Endothelial cell of umbilical vein (primary cell): Measurements from ENCODE around the gene ANKRD34C. TPM values are rescaled to one million over a fixed set of nuclear protein-coding genes. Genes with fewer than 3 reads are reported as not detected.

Experiments
- BruUV-seq: library from RNA; stranded (reverse); fragments of 400-500 nt; replicated peaks from 2 replicates; lab custom pipeline; 2021; lab: Mats Ljungman, UMichigan
- CTCF ChIA-PET: fragments of 300-600, 350-600 bp; sonication (Branson Sonifier 250); formaldehyde crosslinking; loops from one replicate; lab custom pipeline; 2021; ENCODE audit warnings: antibody characterized with exemption, inconsistent platforms; lab: Charles Lee
- POLR2A ChIA-PET: fragments of 300-600, 350-600 bp; sonication (Branson Sonifier 250); formaldehyde crosslinking; loops from one replicate; lab custom pipeline; 2021; ENCODE audit warnings: antibody characterized with exemption, inconsistent platforms; lab: Charles Lee
- DNase-seq: peaks from one replicate; pipeline ENCODE4 v3.0.0-alpha.2; 2011; ENCODE audit warnings: low read depth, low spot score
- FAIRE-seq: peaks from 2 replicates; lab custom pipeline; 2011; peaks lifted over from hg19 to GRCh38; lab: Jason Lieb, UNC
- H2AFZ ChIP-seq: 2 replicates; pipeline ENCODE4 v1.6.0; 2012; ENCODE audit warnings: low read depth, low read length, control low read depth, inconsistent platforms
- H3K27ac ChIP-seq: 2 replicates; pipeline ENCODE4 v1.5.1; 2011; ENCODE audit warnings: low read depth, mild to moderate bottlenecking, control low read depth, low read length, moderate library complexity; ENCODE audit not compliant: insufficient read depth
- H3K27me3 ChIP-seq, 2 experiments: 2 replicates each; pipeline versions ENCODE4 v1.6.0 to v1.6.1; 2011; ENCODE audit warnings: low read length in 2 of 2, mixed read lengths in 1 of 2; ENCODE audit not compliant: control insufficient read depth in 2 of 2, insufficient read depth in 2 of 2
- H3K36me3 ChIP-seq, 2 experiments: 2 replicates in 1 of 2; 3 replicates in 1 of 2; pipeline ENCODE4 v1.5.1; 2011; ENCODE audit warnings: low read length in 2 of 2, mild to moderate bottlenecking in 1 of 2, moderate library complexity in 1 of 2; ENCODE audit not compliant: control insufficient read depth in 2 of 2, insufficient read depth in 2 of 2; ENCODE audit errors: extremely low read depth in 1 of 2
- H3K4me1 ChIP-seq: 3 replicates; pipeline ENCODE4 v1.5.1; 2011; ENCODE audit warnings: mild to moderate bottlenecking, low read length; ENCODE audit not compliant: control insufficient read depth, insufficient read depth; ENCODE audit errors: extremely low read depth
- H3K4me2 ChIP-seq: 2 replicates; pipeline ENCODE4 v1.6.1; 2011; ENCODE audit warnings: low read length, control low read depth, mixed read lengths; ENCODE audit not compliant: insufficient read depth
- H3K4me3 ChIP-seq, 3 experiments: fragments of 200-600 bp in 1 of 3; sonication (generic), shearing (Covaris generic) in 1 of 3; replicated peaks in 1 of 3; 2 replicates each; pipeline ENCODE4 v1.5.1; 2011 to 2016; ENCODE audit warnings: control low read depth in 3 of 3, low read length in 3 of 3, mild to moderate bottlenecking in 2 of 3, inconsistent platforms in 1 of 3, low read depth in 1 of 3, moderate library complexity in 1 of 3; ENCODE audit not compliant: insufficient read depth in 1 of 3
- H3K79me2 ChIP-seq: 2 replicates; pipeline ENCODE4 v1.6.0; 2012; ENCODE audit warnings: low read length, inconsistent platforms; ENCODE audit not compliant: control insufficient read depth, insufficient read depth
- H3K9ac ChIP-seq: replicated peaks from 2 replicates; pipeline ENCODE3; 2011; ENCODE audit warnings: low read length, control low read depth; ENCODE audit not compliant: insufficient read depth; ENCODE audit errors: extremely low read depth
- H3K9me1 ChIP-seq: replicated peaks from 3 replicates; pipeline ENCODE4 v1.6.0; 2011; ENCODE audit warnings: mild to moderate bottlenecking, low read length; ENCODE audit not compliant: control insufficient read depth, insufficient read depth; ENCODE audit errors: extremely low read depth
- H3K9me3 ChIP-seq: replicated peaks from 2 replicates; pipeline ENCODE4 v1.5.1; 2012; ENCODE audit warnings: low read length, inconsistent platforms; ENCODE audit not compliant: control insufficient read depth, insufficient read depth
- H4K20me1 ChIP-seq: replicated peaks from 2 replicates; pipeline ENCODE3; 2011; ENCODE audit warnings: mild to moderate bottlenecking, low read length; ENCODE audit not compliant: control insufficient read depth, insufficient read depth; ENCODE audit errors: extremely low read depth
- EZH2 ChIP-seq: IDR thresholded peaks from 2 replicates; pipeline ENCODE4 v1.6.1; 2012; ENCODE audit warnings: borderline replicate concordance, low read depth, mild to moderate bottlenecking, moderate library complexity, low read length, inconsistent platforms; ENCODE audit not compliant: severe bottlenecking
- FOS ChIP-seq: IDR thresholded peaks from 2 replicates; pipeline ENCODE4 v1.6.1; 2011; ENCODE audit warnings: mild to moderate bottlenecking, low read length, moderate library complexity, borderline replicate concordance; ENCODE audit not compliant: insufficient read depth
- GATA2 ChIP-seq: IDR thresholded peaks from 2 replicates; pipeline ENCODE4 v1.7.0; 2011; ENCODE audit warnings: low read depth, mild to moderate bottlenecking, moderate library complexity, mixed read lengths, low read length; ENCODE audit not compliant: insufficient read length, insufficient read depth
- JUN ChIP-seq: IDR thresholded peaks from 2 replicates; pipeline ENCODE4 v1.6.1; 2011; ENCODE audit warnings: borderline replicate concordance, low read depth; ENCODE audit not compliant: insufficient read length, insufficient read depth
- MYC ChIP-seq: IDR thresholded peaks from one replicate; pipeline ENCODE4 v1.6.1; 2011; ENCODE audit warnings: mild to moderate bottlenecking, low read depth, low read length
- POLR2A ChIP-seq: IDR thresholded peaks from 2 replicates; pipeline ENCODE4 v1.6.1; 2012; ENCODE audit warnings: low read depth, mild to moderate bottlenecking, control low read depth, low read length
- POLR2AphosphoS5 ChIP-seq: IDR thresholded peaks from 2 replicates; pipeline ENCODE4 v1.6.1; 2012; ENCODE audit warnings: low read depth, mild to moderate bottlenecking, control low read depth, low read length, moderate library complexity; ENCODE audit not compliant: insufficient read depth
- dilution Hi-C: fragments of 300-500 bp; cut with MboI; formaldehyde crosslinking; loops from one replicate; pipeline ENCODE4 v1.15.0; 2019; ENCODE audit warnings: low sequenced_read_pairs; ENCODE audit not compliant: extremely low pct_ligation_motif_present
- intact Hi-C: fragments of 100-400 bp; cut with micrococcal nuclease; formaldehyde crosslinking; loops from one replicate; pipeline ENCODE4 v1.10.0; 2022
- polyA plus RNA-seq, 4 experiments: library from polyadenylated mRNA; depleted of rRNA in 3 of 4; stranded (reverse) in 3 of 4; unstranded in 1 of 4; fragments of >200 nt; gene quantifications; 2 replicates each; pipeline versions ENCODE4 v1.2.1 to v1.2.3, GENCODE V29; 2011 to 2012; ENCODE audit warnings: missing spikeins in 1 of 4
- total RNA-seq: library from RNA; stranded (reverse); gene quantifications from 2 replicates; pipeline ENCODE4 v1.2.3, GENCODE V29; 2021
- TF ChIP-seq, protein P1 (sequence below): IDR thresholded peaks from 2 replicates; pipeline ENCODE4 v1.6.1; 2011; ENCODE audit not compliant: insufficient read depth, insufficient read length
- TF ChIP-seq, protein P2 (sequence below), 2 donors: IDR thresholded peaks; 1 replicate in 1 of 2; 2 replicates in 1 of 2; pipeline ENCODE4 v1.5.1; 2011; ENCODE audit warnings: low read length in 2 of 2, mild to moderate bottlenecking in 2 of 2, moderate library complexity in 2 of 2, control low read depth in 1 of 2, inconsistent platforms in 1 of 2, low read depth in 1 of 2; ENCODE audit not compliant: insufficient read depth in 1 of 2; ENCODE audit errors: extremely low read depth in 1 of 2

ANKRD34C gene
- total and polyA plus RNA-seq, 2 donors (not counting 3 experiments of a cell fraction or from before 2014, with no cell fraction given): not detected

GRCh38 chr15:79322306-79322705, 39.8 kb downstream of the ANKRD34C start:
- peaks cover 18% of the 10 kb centered on the region for H3K4me1 ChIP-seq
- intact Hi-C loops (no loop called here), dilution Hi-C loops (no loop called here)
- no peak overlapping the region for H3K4me2 ChIP-seq
- H3K9me1 ChIP-seq: no peaks in the 10 kb centered on the region
- no peaks in the 10 kb centered on the region for H3K9me3 ChIP-seq
- BruUV-seq: TSS peak; percentile 38
- no peaks in the 10 kb centered on the region for H3K27me3 ChIP-seq
- peaks cover 23% of the 10 kb centered on the region for H3K79me2 ChIP-seq
- no peak overlapping the region for H3K9ac ChIP-seq
- ChIA-PET CTCF (interaction anchor here (0.9 to 2.8 kb wide), 2 partner anchors 17 to 528 kb away, joined by 3 to 20 read pairs; no protein-coding TSS in a partner anchor), POLR2A (interaction anchor here (1.1 kb wide), 1 partner anchor 11 kb away, joined by 3 read pairs; the partner anchor contains the start of gene TMED3)
- TF ChIP-seq EZH2 (no peak), MYC (no peak), POLR2A (no peak), FOS (no peak), POLR2AphosphoS5 (no peak), GATA2 (no peak), JUN (no peak)
- TF ChIP-seq, protein P1, sequence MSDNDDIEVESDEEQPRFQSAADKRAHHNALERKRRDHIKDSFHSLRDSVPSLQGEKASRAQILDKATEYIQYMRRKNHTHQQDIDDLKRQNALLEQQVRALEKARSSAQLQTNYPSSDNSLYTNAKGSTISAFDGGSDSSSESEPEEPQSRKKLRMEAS: no peak
- TF ChIP-seq, protein P2, sequence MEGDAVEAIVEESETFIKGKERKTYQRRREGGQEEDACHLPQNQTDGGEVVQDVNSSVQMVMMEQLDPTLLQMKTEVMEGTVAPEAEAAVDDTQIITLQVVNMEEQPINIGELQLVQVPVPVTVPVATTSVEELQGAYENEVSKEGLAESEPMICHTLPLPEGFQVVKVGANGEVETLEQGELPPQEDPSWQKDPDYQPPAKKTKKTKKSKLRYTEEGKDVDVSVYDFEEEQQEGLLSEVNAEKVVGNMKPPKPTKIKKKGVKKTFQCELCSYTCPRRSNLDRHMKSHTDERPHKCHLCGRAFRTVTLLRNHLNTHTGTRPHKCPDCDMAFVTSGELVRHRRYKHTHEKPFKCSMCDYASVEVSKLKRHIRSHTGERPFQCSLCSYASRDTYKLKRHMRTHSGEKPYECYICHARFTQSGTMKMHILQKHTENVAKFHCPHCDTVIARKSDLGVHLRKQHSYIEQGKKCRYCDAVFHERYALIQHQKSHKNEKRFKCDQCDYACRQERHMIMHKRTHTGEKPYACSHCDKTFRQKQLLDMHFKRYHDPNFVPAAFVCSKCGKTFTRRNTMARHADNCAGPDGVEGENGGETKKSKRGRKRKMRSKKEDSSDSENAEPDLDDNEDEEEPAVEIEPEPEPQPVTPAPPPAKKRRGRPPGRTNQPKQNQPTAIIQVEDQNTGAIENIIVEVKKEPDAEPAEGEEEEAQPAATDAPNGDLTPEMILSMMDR (IDR thresholded peaks at IDR 0.05; ENCODE audit: extremely low read depth in 1 of 2, insufficient read depth in 1 of 2, low read depth in 1 of 2, low read length in 2 of 2): no peak
- FAIRE-seq (no peak), DNase-seq (no peak)
- H2AFZ ChIP-seq: no peak overlapping the region
- peaks cover 6 to 24% of the 10 kb centered on the region in 2 experiments for H3K36me3 ChIP-seq
- H3K27ac ChIP-seq: peak overlapping the region; percentile 45
- H3K4me3 ChIP-seq: no peak overlapping the region
- no peaks in the 10 kb centered on the region for H4K20me1 ChIP-seq
